Urinary bladder (tissue), 4 donors: ENCODE measurements around the gene WNT16. TPM values are rescaled to one million over a fixed set of nuclear protein-coding genes. Genes with fewer than 3 reads are reported as not detected.

Experiments
- DNase-seq: peaks from one replicate; pipeline ENCODE4 v3.0.0-alpha.2; 2015; ENCODE audit errors: extremely low spot score
- H3K27ac ChIP-seq: one replicate; pipeline ENCODE4 v1.5.1; 2013; ENCODE audit warnings: low read depth, mild to moderate bottlenecking, moderate library complexity
- H3K36me3 ChIP-seq: one replicate; pipeline ENCODE4 v1.6.1; 2013; ENCODE audit warnings: mild to moderate bottlenecking, moderate library complexity; ENCODE audit not compliant: insufficient read depth
- H3K4me1 ChIP-seq: one replicate; pipeline ENCODE4 v1.6.1; 2013; ENCODE audit warnings: mild to moderate bottlenecking, moderate library complexity; ENCODE audit not compliant: insufficient read depth
- H3K4me3 ChIP-seq: one replicate; pipeline ENCODE4 v1.5.1; 2013; ENCODE audit warnings: low read depth, low read length
- WGBS: extraction: QIAGEN DNeasy Blood & Tissue Kit; methylation state at CpG from one replicate; pipeline ENCODE4 v1.1.7; 2013; 5-methylcytosine and 5-hydroxymethylcytosine counted together
- polyA plus RNA-seq: library from polyadenylated mRNA; stranded (reverse); fragments of 200-250 nt; gene quantifications from one replicate; pipeline ENCODE4 v1.2.3, GENCODE V29; 2013
- total RNA-seq: library from RNA; depleted of rRNA; stranded (reverse); fragments of >200 nt; gene quantifications from one replicate; pipeline ENCODE4 v1.2.3, GENCODE V29; 2014
- donor health status: healthy with polysubstance abuse.
- donor health status: healthy.

Gene WNT16
- total and polyA plus RNA-seq, 2 donors, result 0.16 TPM; not detected in 1

GRCh38 chr7:121382473-121382872 lies 53.7 kb downstream of the WNT16 start:
- no peaks in the 10 kb centered on the region for H3K4me1 ChIP-seq
- no peaks in the 10 kb centered on the region for H3K36me3 ChIP-seq
- no peak for DNase-seq
- H3K4me3 ChIP-seq, result no peak overlapping the region
- no peak overlapping the region for H3K27ac ChIP-seq

- no peaks in the 10 kb centered on the region for H3K36me3 ChIP-seq
- no peak overlapping the region for H3K27ac ChIP-seq
- 89% methylated on average over 2 of the region's 2 CpGs for WGBS
- H3K4me1 ChIP-seq, result no peaks in the 10 kb centered on the region
- no peak overlapping the region for H3K4me3 ChIP-seq
- no peak for DNase-seq
Observed at GRCh38 chr7:121383235-121383910, 54.6 kb downstream of the WNT16 start.

GRCh38 chr7:121384265-121384664 lies 55.5 kb downstream of the WNT16 start:
- DNase-seq, result no peak
- Histone ChIP-seq H3K4me1 (no peaks in the 10 kb centered on the region), H3K36me3 (no peaks in the 10 kb centered on the region), H3K27ac (no peak overlapping the region), H3K4me3 (no peak overlapping the region)
- 52% methylated on average over 2 of the region's 2 CpGs for WGBS

- Histone ChIP-seq H3K4me3 (no peak overlapping the region), H3K36me3 (no peaks in the 10 kb centered on the region), H3K27ac (no peak overlapping the region), H3K4me1 (no peaks in the 10 kb centered on the region)
- DNase-seq, result no peak
- WGBS, result 95% methylated on average over 4 of the region's 4 CpGs
Observed at GRCh38 chr7:121385056-121385799, 56.4 kb downstream of the WNT16 start.

- Histone ChIP-seq H3K4me3 (no peak overlapping the region), H3K36me3 (no peaks in the 10 kb centered on the region), H3K27ac (no peak overlapping the region), H3K4me1 (no peaks in the 10 kb centered on the region)
- 56% methylated on average over 1 of the region's 1 CpG for whole genome bisulfite sequencing
- DNase-seq, result no peak
Observed at GRCh38 chr7:121385800-121386179, 57.0 kb downstream of the WNT16 start.

- DNase-seq, result no peak
- H3K4me1 ChIP-seq, result no peaks in the 10 kb centered on the region
- H3K36me3 ChIP-seq, result no peaks in the 10 kb centered on the region
- no peak overlapping the region for H3K27ac ChIP-seq
- 97% methylated on average over 1 of the region's 1 CpG for WGBS
- no peak overlapping the region for H3K4me3 ChIP-seq
Observed at GRCh38 chr7:121388950-121389349, 60.1 kb downstream of the WNT16 start.

GRCh38 chr7:121390109-121390508 lies 61.3 kb downstream of the WNT16 start:
- Histone ChIP-seq H3K27ac (no peak overlapping the region), H3K36me3 (no peaks in the 10 kb centered on the region), H3K4me1 (no peaks in the 10 kb centered on the region), H3K4me3 (no peak overlapping the region)
- DNase-seq, result no peak

- Histone ChIP-seq H3K36me3 (no peaks in the 10 kb centered on the region), H3K27ac (no peak overlapping the region), H3K4me3 (no peak overlapping the region), H3K4me1 (no peaks in the 10 kb centered on the region)
- 83% methylated on average over 2 of the region's 2 CpGs for WGBS
- DNase-seq, result no peak
Observed at GRCh38 chr7:121390617-121391016, 61.8 kb downstream of the WNT16 start.

Other genes starting within 250 kb of the WNT16 start
- gene FAM3C, start 67.3 kb downstream of the WNT16 start, total RNA-seq, result 108 TPM
- gene FAM3C, start 67.3 kb downstream of the WNT16 start, polyA plus RNA-seq, result 40.3 TPM